Gastrocnemius medialis (tissue), 4 donors: Measurements from ENCODE around the gene GPR45. TPM values are rescaled to one million over a fixed set of nuclear protein-coding genes. Genes with fewer than 3 reads are reported as not detected.
A peak's percentile ranks its signal among the peaks of the same experiment; 100 is the strongest.

Experiments
- ATAC-seq, 2 donors: fragments of 150-250 bp; one replicate each; pipeline ENCODE4 v1.9.1; 2016
- DNase-seq, 2 donors: peaks; one replicate each; pipeline ENCODE4 v3.0.0-alpha.2; 2019
- H3K27ac ChIP-seq, 4 donors: fragments of 200-600 bp; sonication (generic); 1 replicate in 1 of 4; 2 replicates in 3 of 4; pipeline ENCODE4 v1.5.1; 2016 to 2018; ENCODE audit warnings: mild to moderate bottlenecking in 2 of 4, moderate library complexity in 1 of 4
- H3K27me3 ChIP-seq, 3 donors: fragments of 200-600 bp; sonication (generic) in 2 of 3; 1 replicate in 1 of 3; 2 replicates in 2 of 3; pipeline versions ENCODE4 v1.5.1 to v1.6.0; 2016 to 2019; ENCODE audit warnings: mild to moderate bottlenecking in 1 of 3, moderate library complexity in 1 of 3
- H3K36me3 ChIP-seq, 2 donors: fragments of 200-600 bp; sonication (generic) in 1 of 2; one replicate each; pipeline ENCODE4 v1.5.1; 2017 to 2018
- H3K4me1 ChIP-seq, 2 donors: fragments of 200-600 bp; sonication (generic) in 1 of 2; one replicate each; pipeline ENCODE4 v1.5.1; 2016 to 2017; ENCODE audit warnings: mild to moderate bottlenecking in 2 of 2
- H3K4me3 ChIP-seq, 4 donors: fragments of 200-600 bp; sonication (generic) in 3 of 4; 1 replicate in 1 of 4; 2 replicates in 3 of 4; pipeline ENCODE4 v1.5.1; 2016 to 2019; ENCODE audit warnings: mild to moderate bottlenecking in 2 of 4
- H3K9me3 ChIP-seq, 3 donors: fragments of 200-600 bp; sonication (generic) in 2 of 3; 1 replicate in 1 of 3; 2 replicates in 2 of 3; pipeline ENCODE4 v1.5.1; 2016 to 2019
- POLR2A ChIP-seq, 2 donors: fragments of 450-650 bp; IDR thresholded peaks; one replicate each; pipeline ENCODE4 v1.6.1; 2017; ENCODE audit warnings: antibody characterized with exemption in 2 of 2, mild to moderate bottlenecking in 2 of 2, moderate library complexity in 2 of 2
- in situ Hi-C, 4 donors: fragments of 200-750 bp; cut with MboI; loops; one replicate each; pipeline versions ENCODE4 v1.15.0 to v1.8.0; 2017; ENCODE audit warnings: low sequenced_read_pairs in 4 of 4
- intact Hi-C: fragments of 100-400 bp; cut with DNase I; formaldehyde crosslinking; loops from one replicate; pipeline ENCODE4 v1.15.1; 2023; ENCODE audit warnings: low total_unique reads
- total RNA-seq, 4 donors: library from RNA; depleted of rRNA; stranded (reverse); fragments of >200 nt; gene quantifications; one replicate each; pipeline versions ENCODE4 v1.1.0 to v1.2.3, GENCODE V29; 2016
- TF ChIP-seq, protein P1 (sequence below), 5 experiments: fragments of 450-650 bp in 3 of 5; fragments of 200-600 bp in 2 of 5; sonication (generic) in 2 of 5; IDR thresholded peaks in 4 of 5; conservative IDR thresholded peaks in 1 of 5; 1 replicate in 4 of 5; 2 replicates in 1 of 5; pipeline ENCODE4 v1.5.1; 2016 to 2019; ENCODE audit warnings: antibody characterized with exemption in 5 of 5, mild to moderate bottlenecking in 3 of 5, moderate library complexity in 3 of 5

GPR45 gene
- total RNA-seq, 4 donors from 2014 or later = not detected

DNA sequence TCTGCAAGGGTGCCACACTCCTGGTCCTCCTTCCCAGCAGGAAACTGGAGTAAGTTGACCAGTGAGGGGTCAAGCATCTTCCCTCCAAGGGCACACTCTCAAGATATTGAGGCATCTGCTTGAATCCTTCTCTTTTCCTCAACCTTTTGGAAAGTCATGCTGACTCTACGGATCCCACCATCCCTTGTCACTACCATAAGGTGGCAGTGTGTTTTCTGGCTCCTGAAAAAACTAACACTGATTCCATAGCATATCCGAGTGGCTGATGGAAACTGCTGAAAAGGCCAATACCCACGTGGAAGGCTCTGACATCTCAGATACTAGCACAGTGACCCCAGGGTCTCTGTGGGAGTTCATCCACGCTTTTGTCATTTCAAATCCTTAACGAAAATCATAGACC is 37.1 kb downstream of the GPR45 start:
- no peaks in the 10 kb centered on the region for H3K4me1 ChIP-seq
- ATAC-seq (no peak), DNase-seq (no peak)
- no peaks in the 10 kb centered on the region for H3K27me3 ChIP-seq
- no peaks in the 10 kb centered on the region for H3K9me3 ChIP-seq
- intact Hi-C loops = no loop called here
- TF ChIP-seq, protein P1, sequence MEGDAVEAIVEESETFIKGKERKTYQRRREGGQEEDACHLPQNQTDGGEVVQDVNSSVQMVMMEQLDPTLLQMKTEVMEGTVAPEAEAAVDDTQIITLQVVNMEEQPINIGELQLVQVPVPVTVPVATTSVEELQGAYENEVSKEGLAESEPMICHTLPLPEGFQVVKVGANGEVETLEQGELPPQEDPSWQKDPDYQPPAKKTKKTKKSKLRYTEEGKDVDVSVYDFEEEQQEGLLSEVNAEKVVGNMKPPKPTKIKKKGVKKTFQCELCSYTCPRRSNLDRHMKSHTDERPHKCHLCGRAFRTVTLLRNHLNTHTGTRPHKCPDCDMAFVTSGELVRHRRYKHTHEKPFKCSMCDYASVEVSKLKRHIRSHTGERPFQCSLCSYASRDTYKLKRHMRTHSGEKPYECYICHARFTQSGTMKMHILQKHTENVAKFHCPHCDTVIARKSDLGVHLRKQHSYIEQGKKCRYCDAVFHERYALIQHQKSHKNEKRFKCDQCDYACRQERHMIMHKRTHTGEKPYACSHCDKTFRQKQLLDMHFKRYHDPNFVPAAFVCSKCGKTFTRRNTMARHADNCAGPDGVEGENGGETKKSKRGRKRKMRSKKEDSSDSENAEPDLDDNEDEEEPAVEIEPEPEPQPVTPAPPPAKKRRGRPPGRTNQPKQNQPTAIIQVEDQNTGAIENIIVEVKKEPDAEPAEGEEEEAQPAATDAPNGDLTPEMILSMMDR (IDR thresholded peaks at IDR 0.05 in 4 of 5, conservative IDR thresholded peaks at IDR 0.05 in 1 of 5) = no peak
- TF ChIP-seq POLR2A (IDR thresholded peaks at IDR 0.05) = no peak
- no peak overlapping the region for H3K4me3 ChIP-seq
- in situ Hi-C loops = no loop called here
- H3K27ac ChIP-seq = no peak overlapping the region
- peaks cover 0 to 70% of the 10 kb centered on the region in 2 donors for H3K36me3 ChIP-seq

DNA sequence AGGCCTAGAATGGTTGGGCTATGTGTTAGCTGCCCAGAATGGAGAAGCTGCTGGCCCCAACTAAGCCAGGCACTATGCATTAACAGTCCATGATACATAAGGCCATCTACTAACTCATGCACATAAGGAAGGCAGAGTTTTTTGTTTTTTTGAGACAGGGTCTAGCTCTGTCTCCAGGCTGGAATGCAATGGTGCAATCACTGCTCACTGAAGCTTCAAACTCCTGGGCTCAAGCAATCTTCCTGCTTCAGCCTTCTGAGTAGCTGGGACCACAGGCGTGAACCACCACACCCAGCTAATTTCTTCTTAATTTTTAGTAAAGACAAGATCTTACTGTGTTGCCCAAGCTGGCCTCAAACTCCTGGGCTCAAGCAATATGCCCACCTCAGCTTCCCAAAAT is 37.6 kb downstream of the GPR45 start:
- Histone ChIP-seq H3K36me3 (peaks cover 0 to 67% of the 10 kb centered on the region in 2 donors), H3K9me3 (no peaks in the 10 kb centered on the region), H3K27ac (no peak overlapping the region), H3K4me3 (no peak overlapping the region), H3K27me3 (no peaks in the 10 kb centered on the region), H3K4me1 (no peaks in the 10 kb centered on the region)
- TF ChIP-seq, protein P1 (IDR thresholded peaks at IDR 0.05 in 4 of 5, conservative IDR thresholded peaks at IDR 0.05 in 1 of 5) = no peak
- TF ChIP-seq POLR2A (IDR thresholded peaks at IDR 0.05) = no peak
- in situ Hi-C loops = no loop called here
- DNase-seq (no peak), ATAC-seq (no peak)
- intact Hi-C loops = no loop called here

DNA sequence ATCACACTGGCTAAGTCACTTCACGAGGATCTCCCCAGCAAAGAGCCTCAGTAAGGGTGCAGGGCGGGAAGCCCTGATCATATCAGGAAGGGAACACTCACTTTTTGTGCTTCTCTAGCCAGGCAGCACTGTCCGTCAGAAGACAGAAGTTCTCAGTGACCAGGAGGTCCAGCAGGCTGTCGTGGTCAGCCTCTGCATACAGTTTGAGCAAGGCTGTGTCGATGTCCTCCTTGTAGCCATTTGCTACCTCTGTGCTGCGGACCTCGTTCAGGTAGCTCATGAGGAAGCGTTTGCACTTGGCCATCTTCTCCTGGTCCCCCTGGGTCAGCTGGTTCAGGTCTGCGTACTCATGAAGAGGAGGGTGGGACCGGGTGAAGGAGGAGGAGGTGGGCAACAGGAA is 38.7 kb downstream of the GPR45 start:
- intact Hi-C loops (no loop called here), in situ Hi-C loops (no loop called here)
- no peaks in the 10 kb centered on the region for H3K9me3 ChIP-seq
- H3K27ac ChIP-seq = no peak overlapping the region
- no peak overlapping the region for H3K4me3 ChIP-seq
- DNase-seq (no peak), ATAC-seq (no peak)
- no peak for TF ChIP-seq POLR2A (IDR thresholded peaks at IDR 0.05)
- TF ChIP-seq, protein P1 (IDR thresholded peaks at IDR 0.05 in 4 of 5, conservative IDR thresholded peaks at IDR 0.05 in 1 of 5) = no peak
- H3K27me3 ChIP-seq = no peaks in the 10 kb centered on the region
- H3K36me3 ChIP-seq = peaks cover 0 to 64% of the 10 kb centered on the region in 2 donors
- H3K4me1 ChIP-seq = no peaks in the 10 kb centered on the region

DNA sequence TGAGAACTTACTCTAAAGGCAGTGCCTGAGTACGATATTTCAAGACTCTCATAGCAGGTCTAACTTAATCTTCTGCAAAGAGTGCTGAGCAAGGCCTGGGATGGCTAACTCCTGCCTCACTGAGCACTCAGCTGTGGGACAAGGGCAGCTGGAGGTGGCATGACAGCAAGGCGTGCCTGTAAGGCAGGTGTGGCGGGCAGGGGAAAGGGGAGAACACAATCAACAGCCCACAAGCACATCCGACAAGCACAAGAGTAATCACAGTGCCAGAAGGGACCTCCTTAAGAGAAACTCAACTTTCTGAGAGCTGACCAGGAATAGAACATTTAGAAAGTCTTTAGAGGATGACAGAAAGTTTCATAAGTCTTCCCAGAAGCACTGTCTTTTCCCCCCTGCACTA is 42.0 kb downstream of the GPR45 start:
- Histone ChIP-seq H3K9me3 (no peaks in the 10 kb centered on the region), H3K36me3 (peaks cover 0 to 37% of the 10 kb centered on the region in 2 donors), H3K4me3 (no peak overlapping the region), H3K27me3 (no peaks in the 10 kb centered on the region), H3K4me1 (no peaks in the 10 kb centered on the region), H3K27ac (no peak overlapping the region)
- in situ Hi-C loops (no loop called here), intact Hi-C loops (no loop called here)
- TF ChIP-seq, protein P1 (IDR thresholded peaks at IDR 0.05 in 4 of 5, conservative IDR thresholded peaks at IDR 0.05 in 1 of 5) = no peak
- no peak for TF ChIP-seq POLR2A (IDR thresholded peaks at IDR 0.05)
- ATAC-seq (no peak), DNase-seq (no peak)

DNA sequence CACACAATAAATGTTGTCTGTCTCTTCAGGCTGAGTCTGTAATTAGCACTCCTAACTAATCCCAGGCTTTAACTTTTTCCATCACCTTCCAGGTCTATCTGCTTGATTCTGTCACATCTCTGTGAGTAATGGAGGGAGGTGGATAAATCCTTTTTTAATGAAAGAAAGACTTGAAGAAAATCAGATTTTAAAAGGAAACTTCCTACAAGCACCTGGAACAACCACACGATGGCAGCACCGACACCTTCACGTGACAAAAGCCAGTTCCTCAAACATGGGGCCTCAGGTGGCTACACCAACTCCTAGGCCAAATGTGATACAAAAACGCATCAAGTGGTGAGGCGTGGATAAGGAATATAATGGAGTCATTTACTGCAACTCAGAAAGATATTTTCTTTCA is 46.1 kb downstream of the GPR45 start:
- ATAC-seq = peak in 1 of 2 donors; percentile 56
- Histone ChIP-seq H3K4me1 (no peaks in the 10 kb centered on the region), H3K9me3 (no peaks in the 10 kb centered on the region), H3K27me3 (no peaks in the 10 kb centered on the region), H3K36me3 (peaks cover 0 to 45% of the 10 kb centered on the region in 2 donors), H3K4me3 (no peak overlapping the region), H3K27ac (no peak overlapping the region)
- no peak for DNase-seq
- in situ Hi-C loops (no loop called here), intact Hi-C loops (no loop called here)
- no peak for TF ChIP-seq POLR2A (IDR thresholded peaks at IDR 0.05)
- TF ChIP-seq, protein P1 (IDR thresholded peaks at IDR 0.05 in 4 of 5, conservative IDR thresholded peaks at IDR 0.05 in 1 of 5) = peak in 3 of 5 experiments; percentile 20 to 49 (median 36)
